IPS-18c (cell line): ENCODE results near the gene SNRPD3.
A peak's percentile ranks its signal among the peaks of the same experiment; 100 is the strongest.

Source experiments
- H3K4me3 ChIP-seq: 2 replicates; pipeline ENCODE4 v1.7.0; 2013; ENCODE audit warnings: low read depth, mild to moderate bottlenecking, low read length, moderate library complexity; ENCODE audit not compliant: insufficient read depth
- H3K9me3 ChIP-seq: one replicate; pipeline ENCODE4 v1.6.1; 2013; ENCODE audit warnings: mild to moderate bottlenecking, low read length, moderate library complexity; ENCODE audit not compliant: control insufficient read depth, insufficient read depth

The SNRPD3 gene

GRCh38 chr22:24553597-24554312 lies 2.0 kb upstream of the SNRPD3 start:
- no peaks in the 10 kb centered on the region for H3K9me3 ChIP-seq

DNA sequence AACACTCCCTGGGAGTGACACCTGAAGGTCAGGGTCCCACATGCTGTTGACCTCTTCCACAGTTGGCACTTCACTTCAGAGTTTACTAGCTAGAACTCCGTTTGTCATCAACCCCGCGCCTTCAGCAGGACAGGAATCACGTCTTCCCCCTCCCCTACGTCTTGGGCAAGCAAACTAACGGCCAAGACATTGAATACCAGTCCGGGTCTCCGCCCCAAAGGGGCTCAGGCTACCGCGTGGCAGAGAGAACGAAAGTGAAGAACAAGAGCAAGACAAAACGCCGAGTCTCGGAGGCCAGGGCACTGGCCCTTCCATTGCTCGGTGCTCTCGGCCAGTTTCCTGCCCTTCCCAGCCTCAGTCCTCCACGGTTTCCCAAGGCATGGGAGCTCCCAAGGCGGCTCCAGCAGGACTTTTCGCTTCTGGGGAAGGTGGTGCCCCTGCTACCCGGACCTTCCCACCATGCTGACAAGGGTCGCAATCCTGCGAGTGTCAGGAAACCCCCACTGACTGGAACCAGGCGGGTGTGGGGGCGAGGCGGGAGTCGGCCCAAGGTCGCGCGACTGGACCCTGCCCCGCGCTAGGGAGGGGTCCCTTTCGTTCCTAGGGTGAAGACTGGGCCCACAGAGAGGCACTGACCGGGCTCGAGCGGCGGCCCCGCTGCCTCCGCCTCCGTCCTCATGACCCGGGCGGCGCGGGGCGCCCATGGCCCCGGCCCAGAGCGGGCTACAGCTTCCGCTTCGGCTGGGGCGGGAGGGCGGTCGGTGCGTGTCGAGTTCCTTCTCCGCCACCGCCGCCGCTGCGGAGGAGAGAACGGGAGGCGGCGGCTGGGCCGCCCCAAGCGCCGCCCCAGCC lies 1.3 kb upstream of the SNRPD3 start, which contains the start of gene GUCD1:
Gene GUCD1, minus strand, starts transcription at position 826 of the 852 bp plus-strand sequence. Its CDS starts 147 bp downstream, at position 679.
- H3K9me3 ChIP-seq: no peaks in the 10 kb centered on the region
- H3K4me3 ChIP-seq: peak within 1 kb of the TSS; percentile 94

More at GRCh38 chr22:24553597-24554312, 2.0 kb upstream of the SNRPD3 start:
- H3K4me3 ChIP-seq: peak overlapping the region; percentile 94

DNA sequence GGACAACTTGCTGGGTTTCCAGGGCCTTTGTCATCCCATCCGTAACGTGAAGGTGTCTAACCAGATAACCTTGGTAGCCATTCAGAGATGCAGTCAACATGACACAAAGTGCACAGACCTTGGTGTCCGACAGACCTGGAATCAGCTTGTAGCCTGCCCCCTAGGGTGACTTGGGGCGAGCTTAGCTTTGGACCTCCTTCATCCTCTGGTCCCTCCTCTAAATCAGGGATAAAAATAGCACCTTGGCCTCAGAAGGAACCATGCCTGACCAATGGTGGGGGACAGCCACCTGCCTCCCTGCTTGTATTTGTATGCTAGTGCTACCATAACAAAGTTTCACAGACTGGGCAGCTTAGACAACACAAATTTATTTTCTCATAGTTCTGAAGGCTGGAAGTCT lies 3.7 kb downstream of the SNRPD3 start:
- Histone ChIP-seq H3K4me3 (no peak overlapping the region), H3K9me3 (no peaks in the 10 kb centered on the region)

- H3K9me3 ChIP-seq: no peaks in the 10 kb centered on the region
- no peak overlapping the region for H3K4me3 ChIP-seq
These were observed 7.4 kb downstream of the SNRPD3 start for GRCh38 chr22:24563246-24563645.

DNA sequence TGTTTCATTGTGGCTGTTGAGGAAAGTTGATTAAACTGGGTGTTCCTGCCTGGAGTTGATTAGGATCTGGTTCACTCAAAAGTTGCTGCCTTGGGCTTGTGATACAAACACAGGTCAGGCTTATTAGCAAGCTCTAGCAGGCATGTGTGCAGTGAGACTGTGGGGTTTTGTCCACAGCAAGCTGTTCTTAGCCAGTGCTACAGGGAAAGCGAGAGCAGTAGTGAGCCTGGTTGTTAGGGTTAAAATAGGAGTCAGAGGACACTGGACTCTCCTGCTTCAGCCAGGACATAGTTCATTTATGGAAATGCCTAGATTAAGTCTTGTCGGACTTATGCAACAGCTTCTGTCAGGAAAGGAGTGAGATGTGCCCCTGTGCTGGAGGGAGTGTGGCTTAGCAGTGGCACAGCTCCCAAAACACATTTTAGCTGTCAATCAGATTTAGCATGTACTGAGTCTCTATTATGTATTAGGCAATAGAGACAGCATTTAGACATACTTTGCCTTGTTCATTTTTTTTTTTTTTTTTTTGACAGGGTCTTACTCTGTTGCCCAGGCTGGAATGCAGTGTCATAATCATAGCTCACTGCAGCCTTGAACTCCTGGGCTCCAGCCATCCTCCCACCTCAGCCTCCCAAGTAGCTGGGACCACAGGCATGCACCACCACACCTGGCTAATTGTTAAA lies 8.7 kb downstream of the SNRPD3 start:
- Histone ChIP-seq H3K9me3 (no peaks in the 10 kb centered on the region), H3K4me3 (no peak overlapping the region)

DNA sequence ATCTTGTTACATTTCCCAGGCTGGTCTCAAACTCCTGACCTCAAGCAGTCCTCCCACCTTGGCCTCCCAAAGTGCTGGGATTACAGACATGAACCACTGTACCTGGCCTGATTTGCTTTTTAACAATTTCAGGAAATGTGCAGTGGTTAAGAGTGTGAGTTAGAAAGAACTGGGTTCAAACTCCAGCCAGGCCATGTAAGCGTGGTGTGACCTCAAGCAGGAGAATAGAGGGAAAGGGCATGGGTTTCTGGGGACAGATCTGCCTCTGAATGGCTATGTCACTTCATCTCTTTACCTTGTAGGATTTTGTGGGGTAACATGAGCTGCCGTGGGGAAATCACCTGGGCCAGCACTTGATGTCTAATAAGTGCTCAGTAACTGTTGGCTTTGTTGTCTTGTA lies 9.3 kb downstream of the SNRPD3 start:
- Histone ChIP-seq H3K4me3 (no peak overlapping the region), H3K9me3 (no peaks in the 10 kb centered on the region)

DNA sequence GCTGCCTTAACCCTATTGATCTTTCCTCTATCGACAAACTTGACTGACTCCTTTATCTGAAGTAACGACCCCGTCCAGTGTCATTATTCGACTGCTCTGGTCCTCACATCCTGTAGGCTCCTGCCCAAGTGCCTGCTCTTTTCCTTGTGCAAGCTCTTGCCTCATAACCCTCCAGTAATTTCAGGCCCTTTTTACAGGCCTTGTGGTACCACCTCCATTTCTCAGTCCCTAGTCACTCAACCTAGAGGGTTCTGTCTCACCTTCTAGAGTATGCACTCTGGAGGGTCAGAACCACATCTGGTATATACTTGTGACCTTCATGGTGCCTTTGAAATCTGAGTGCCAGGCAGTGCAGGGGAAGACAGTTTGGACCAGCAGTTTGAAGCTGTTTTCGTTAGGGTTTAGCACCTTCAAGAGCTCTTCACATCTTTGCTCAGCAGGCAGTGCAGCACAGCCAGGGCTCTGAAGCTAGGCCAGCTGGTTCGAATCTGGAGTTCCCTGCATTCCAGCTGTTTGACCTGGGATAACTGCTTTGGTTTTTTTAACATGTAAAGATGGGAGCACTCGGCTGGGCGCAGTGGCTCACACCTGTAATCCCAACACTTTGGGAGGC lies 11.2 kb downstream of the SNRPD3 start:
- H3K9me3 ChIP-seq: no peaks in the 10 kb centered on the region

GRCh38 chr22:24567668-24568067 lies 11.9 kb downstream of the SNRPD3 start:
- Histone ChIP-seq H3K4me3 (no peak overlapping the region), H3K9me3 (no peaks in the 10 kb centered on the region)

More for the DNA sequence above, 11.2 kb downstream of the SNRPD3 start:
- H3K4me3 ChIP-seq: no peak overlapping the region

- Histone ChIP-seq H3K4me3 (no peak overlapping the region), H3K9me3 (no peaks in the 10 kb centered on the region)
These were observed 15.5 kb downstream of the SNRPD3 start for GRCh38 chr22:24571266-24571665.

DNA sequence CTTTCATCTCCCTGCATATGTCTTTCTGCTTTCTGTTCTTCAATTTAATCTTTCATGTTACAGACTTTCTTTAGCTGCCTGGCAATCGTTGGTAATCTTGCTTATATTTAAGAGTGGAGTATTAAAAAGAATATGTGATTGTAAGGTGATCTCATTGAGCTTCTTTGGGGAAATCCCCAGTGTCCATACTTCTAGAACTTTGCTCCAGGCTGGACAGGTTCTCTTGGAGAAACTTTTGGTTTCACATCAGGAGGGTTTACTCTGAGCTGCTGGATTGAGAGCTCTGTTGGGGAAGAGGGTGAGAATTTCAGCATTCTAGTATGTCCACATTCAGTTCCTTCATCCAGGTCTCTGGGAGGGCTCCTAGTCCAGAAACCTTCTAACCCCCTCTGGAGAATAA lies 21.0 kb downstream of the SNRPD3 start:
- H3K9me3 ChIP-seq: no peaks in the 10 kb centered on the region

GRCh38 chr22:24578355-24579257 lies 22.8 kb downstream of the SNRPD3 start:
- Histone ChIP-seq H3K9me3 (no peaks in the 10 kb centered on the region), H3K4me3 (no peak overlapping the region)

More for the DNA sequence above, 21.0 kb downstream of the SNRPD3 start:
- H3K4me3 ChIP-seq: no peak overlapping the region

GRCh38 chr22:24579258-24579601 lies 23.4 kb downstream of the SNRPD3 start:
- Histone ChIP-seq H3K9me3 (no peaks in the 10 kb centered on the region), H3K4me3 (no peak overlapping the region)

GRCh38 chr22:24580276-24580675 lies 24.5 kb downstream of the SNRPD3 start:
- no peaks in the 10 kb centered on the region for H3K9me3 ChIP-seq

GRCh38 chr22:24582056-24582814 lies 26.4 kb downstream of the SNRPD3 start:
- H3K4me3 ChIP-seq: no peak overlapping the region

More at GRCh38 chr22:24580276-24580675, 24.5 kb downstream of the SNRPD3 start:
- no peak overlapping the region for H3K4me3 ChIP-seq

GRCh38 chr22:24583221-24584165 lies 27.7 kb downstream of the SNRPD3 start:
- no peak overlapping the region for H3K4me3 ChIP-seq
- no peaks in the 10 kb centered on the region for H3K9me3 ChIP-seq

More at GRCh38 chr22:24582056-24582814, 26.4 kb downstream of the SNRPD3 start:
- no peaks in the 10 kb centered on the region for H3K9me3 ChIP-seq
